SK-N-SH (cell line): ENCODE measurements around the gene TMEM98. TPM values are rescaled to one million over a fixed set of nuclear protein-coding genes. Genes with fewer than 3 reads are reported as not detected.

Source experiments
- CTCF ChIA-PET: fragments of 300-600, 350-600 bp; formaldehyde crosslinking; extraction: SDS; loops from one replicate; lab custom pipeline; 2021; lab: Yijun Ruan, JAX
- POLR2A ChIA-PET: fragments of 350-600 bp; sonication (Branson Sonifier 250); formaldehyde crosslinking; extraction: SDS; loops from one replicate; lab custom pipeline; 2020; ENCODE audit warnings: antibody characterized with exemption, inconsistent platforms; lab: Yijun Ruan, JAX
- DNase-seq: peaks from one replicate; pipeline ENCODE4 v3.0.0; 2012
- H2AFZ ChIP-seq: fragments of 200-600 bp; sonication (generic); 2 replicates; pipeline ENCODE4 v1.8.1; 2016; ENCODE audit warnings: antibody characterized with exemption, mild to moderate bottlenecking, low read depth
- H3F3A ChIP-seq: fragments of 200-600 bp; sonication (generic); replicated peaks from 2 replicates; pipeline ENCODE3; 2016; ENCODE audit warnings: antibody characterized with exemption, mild to moderate bottlenecking; ENCODE audit not compliant: insufficient read depth
- H3K27ac ChIP-seq, 2 experiments: fragments of 200-500 bp in 1 of 2; fragments of 200-600 bp in 1 of 2; sonication (Bioruptor generic) in 1 of 2; sonication (generic), shearing (Covaris generic) in 1 of 2; 2 replicates each; pipeline versions ENCODE4 v1.5.1 to v1.6.1; 2014 to 2016; ENCODE audit warnings: low read depth in 2 of 2, inconsistent platforms in 1 of 2, low read length in 1 of 2, mild to moderate bottlenecking in 1 of 2, mixed read lengths in 1 of 2
- H3K27me3 ChIP-seq: fragments of 200-600 bp; sonication (generic), shearing (Covaris generic); 2 replicates; pipeline ENCODE4 v1.6.1; 2016; ENCODE audit warnings: mixed run types; ENCODE audit not compliant: insufficient read depth
- H3K36me3 ChIP-seq, 2 experiments: fragments of 200-500 bp in 1 of 2; fragments of 200-600 bp in 1 of 2; sonication (Bioruptor generic) in 1 of 2; sonication (generic) in 1 of 2; replicated peaks in 1 of 2; 2 replicates each; pipeline versions ENCODE3 to v1.5.1; 2014 to 2016; ENCODE audit warnings: low read length in 1 of 2, mild to moderate bottlenecking in 1 of 2; ENCODE audit not compliant: insufficient read depth in 2 of 2, control insufficient read depth in 1 of 2
- H3K4me1 ChIP-seq, 2 experiments: fragments of 200-500 bp in 1 of 2; fragments of 200-600 bp in 1 of 2; sonication (Bioruptor generic) in 1 of 2; sonication (generic), shearing (Covaris generic) in 1 of 2; 2 replicates each; pipeline versions ENCODE4 v1.5.1 to v1.6.1; 2014 to 2016; ENCODE audit warnings: low read depth in 1 of 2, low read length in 1 of 2, mixed run types in 1 of 2; ENCODE audit not compliant: insufficient read depth in 2 of 2, control insufficient read depth in 1 of 2
- H3K4me2 ChIP-seq: fragments of 200-600 bp; sonication (generic), shearing (Covaris generic); 2 replicates; pipeline ENCODE4 v1.6.1; 2017; ENCODE audit warnings: mixed run types
- H3K4me3 ChIP-seq, 2 experiments: fragments of 200-500 bp in 1 of 2; fragments of 200-600 bp in 1 of 2; sonication (Bioruptor generic) in 1 of 2; sonication (generic), shearing (Covaris generic) in 1 of 2; 2 replicates each; pipeline versions ENCODE4 v1.5.1 to v1.8.1; 2014 to 2016; ENCODE audit warnings: low read depth in 2 of 2, inconsistent platforms in 1 of 2, low read length in 1 of 2, mild to moderate bottlenecking in 1 of 2, mixed read lengths in 1 of 2, moderate library complexity in 1 of 2
- H3K79me2 ChIP-seq: fragments of 200-600 bp; sonication (generic); 2 replicates; pipeline ENCODE4 v1.8.1; 2017; ENCODE audit warnings: mild to moderate bottlenecking; ENCODE audit not compliant: insufficient read depth
- H3K9ac ChIP-seq: fragments of 200-600 bp; sonication (generic); 2 replicates; pipeline ENCODE4 v1.6.1; 2017; ENCODE audit warnings: mixed run types
- H3K9me2 ChIP-seq: fragments of 200-600 bp; sonication (generic); 2 replicates; pipeline ENCODE4 v1.6.1; 2017; ENCODE audit warnings: mixed run types
- H3K9me3 ChIP-seq: fragments of 200-600 bp; sonication (generic); 2 replicates; pipeline ENCODE4 v1.6.1; 2017; ENCODE audit warnings: mixed run types, mild to moderate bottlenecking, moderate library complexity
- H4K20me1 ChIP-seq: fragments of 200-600 bp; sonication (generic); 2 replicates; pipeline ENCODE4 v1.6.1; 2017; ENCODE audit warnings: mild to moderate bottlenecking, mixed run types; ENCODE audit not compliant: insufficient read depth
- CTCF ChIP-seq: fragments of 200-600 bp; sonication (generic); IDR thresholded peaks from 2 replicates; pipeline ENCODE4 v1.6.1; 2017; ENCODE audit warnings: antibody characterized with exemption, mild to moderate bottlenecking, moderate library complexity
- EP300 ChIP-seq, 2 experiments: IDR thresholded peaks; 2 replicates each; pipeline versions ENCODE4 v1.4.0 to v1.6.1; 2012; ENCODE audit warnings: borderline replicate concordance in 1 of 2, low read depth in 1 of 2, low read length in 1 of 2
- EZH2phosphoT487 ChIP-seq: fragments of 200-600 bp; sonication (generic); IDR thresholded peaks from 2 replicates; pipeline ENCODE4 v1.6.1; 2017; ENCODE audit warnings: low read depth, mixed run types, mild to moderate bottlenecking, antibody characterized with exemption, moderate library complexity, borderline replicate concordance
- FOSL2 ChIP-seq: IDR thresholded peaks from 2 replicates; pipeline ENCODE4 v1.4.0; 2012; ENCODE audit warnings: low read depth, mild to moderate bottlenecking, moderate library complexity, borderline replicate concordance
- FOXJ3 ChIP-seq: sonication (generic); formaldehyde crosslinking; IDR thresholded peaks from 2 replicates; pipeline ENCODE4 v1.5.1; 2020; ENCODE audit warnings: mild to moderate bottlenecking, missing genetic modification reagents
- GABPA ChIP-seq: IDR thresholded peaks from 2 replicates; pipeline ENCODE4 v1.4.0; 2012; ENCODE audit warnings: low read depth, mild to moderate bottlenecking
- GATA2 ChIP-seq: sonication (generic); formaldehyde crosslinking; IDR thresholded peaks from 2 replicates; pipeline ENCODE4 v1.5.0; 2020; ENCODE audit warnings: mild to moderate bottlenecking, missing genetic modification reagents
- MEF2A ChIP-seq: IDR thresholded peaks from 2 replicates; pipeline ENCODE4 v1.4.0; 2012; ENCODE audit warnings: low read depth, borderline replicate concordance
- MXI1 ChIP-seq: IDR thresholded peaks from 2 replicates; pipeline ENCODE4 v1.6.1; 2012; ENCODE audit warnings: mild to moderate bottlenecking, low read depth, low read length, improper control_type of control experiment
- NFIC ChIP-seq: IDR thresholded peaks from 2 replicates; pipeline ENCODE4 v1.4.0; 2012; ENCODE audit warnings: borderline replicate concordance
- SIN3A ChIP-seq: IDR thresholded peaks from 2 replicates; pipeline ENCODE4 v1.6.1; 2012; ENCODE audit warnings: low read depth, mild to moderate bottlenecking, low read length, moderate library complexity, borderline replicate concordance
- SMC3 ChIP-seq: IDR thresholded peaks from 2 replicates; pipeline ENCODE4 v1.6.1; 2012; ENCODE audit warnings: low read depth, low read length, improper control_type of control experiment
- TCF12 ChIP-seq: IDR thresholded peaks from 2 replicates; pipeline ENCODE4 v1.4.0; 2012
- TEAD4 ChIP-seq: IDR thresholded peaks from 2 replicates; pipeline ENCODE4 v1.4.0; 2012; ENCODE audit warnings: mild to moderate bottlenecking, borderline replicate concordance; ENCODE audit not compliant: insufficient read depth
- USF1 ChIP-seq: IDR thresholded peaks from 2 replicates; pipeline ENCODE4 v1.4.0; 2012; ENCODE audit warnings: low read depth, borderline replicate concordance
- YY1 ChIP-seq: IDR thresholded peaks from 2 replicates; pipeline ENCODE4 v1.4.0; 2012; ENCODE audit warnings: low read depth, mild to moderate bottlenecking
- WGBS: methylation state at CpG from one replicate; pipeline ENCODE4 v1.1.6; 2017; ENCODE audit warnings: low lambda C conversion rate; 5-methylcytosine and 5-hydroxymethylcytosine counted together
- polyA plus RNA-seq, 3 experiments: library from polyadenylated mRNA; depleted of rRNA; stranded (reverse); fragments of >200 nt; gene quantifications; 2 replicates each; pipeline ENCODE4 v1.2.3, GENCODE V29; 2012
- TF ChIP-seq, protein P1 (sequence below): fragments of 150-350 bp; IDR thresholded peaks from 2 replicates; pipeline ENCODE4 v1.6.1; 2016; ENCODE audit warnings: mild to moderate bottlenecking, low read depth, low read length
- TF ChIP-seq, protein P2 (sequence below): IDR thresholded peaks from 2 replicates; pipeline ENCODE4 v1.4.0; 2012; ENCODE audit warnings: low read depth
- TF ChIP-seq, protein P3 (sequence below): IDR thresholded peaks from 2 replicates; pipeline ENCODE4 v1.6.1; 2012; ENCODE audit warnings: mild to moderate bottlenecking, low read depth, low read length, moderate library complexity
- TF ChIP-seq, protein P4 (sequence below): fragments of 150-350 bp; IDR thresholded peaks from 2 replicates; pipeline ENCODE4 v1.6.1; 2017; ENCODE audit warnings: antibody characterized with exemption, low read length, low read depth, borderline replicate concordance

TMEM98 gene
- polyA plus RNA-seq, 1 of the 3 experiments (the other 2 are of a cell fraction) = 196 TPM

GRCh38 chr17:32954477-32954876 is 26.5 kb downstream of the TMEM98 start:
- no peaks in the 10 kb centered on the region for H3K9me3 ChIP-seq
- no peak overlapping the region for H3K4me2 ChIP-seq
- CTCF ChIA-PET = interaction anchor here (1.1 to 2.9 kb wide), 2 partner anchors 18 to 44 kb away, joined by 5 to 13 read pairs; no protein-coding TSS in a partner anchor
- no peaks in the 10 kb centered on the region; the same call in 1 of the 2 replicates for H3K27me3 ChIP-seq
- no peaks in the 10 kb centered on the region for H3K4me1 ChIP-seq
- WGBS = 43% methylated on average over 8 of the region's 8 CpGs
- POLR2A ChIA-PET = no interaction called here
- no peaks in the 10 kb centered on the region for H3K9me2 ChIP-seq
- no peaks in the 10 kb centered on the region for H3F3A ChIP-seq
- no peak for DNase-seq
- no peaks in the 10 kb centered on the region for H3K79me2 ChIP-seq
- H3K27ac ChIP-seq = no peak overlapping the region
- H3K9ac ChIP-seq = no peak overlapping the region
- H4K20me1 ChIP-seq = no peaks in the 10 kb centered on the region
- H3K4me3 ChIP-seq = no peak overlapping the region
- H2AFZ ChIP-seq = no peak overlapping the region
- TF ChIP-seq TCF12 (no peak), CTCF (no peak), FOXJ3 (CRISPR knock-in tag) (no peak), GABPA (no peak), GATA2 (CRISPR knock-in tag) (no peak)
- no peaks in the 10 kb centered on the region for H3K36me3 ChIP-seq

GRCh38 chr17:32955155-32955554 is 27.2 kb downstream of the TMEM98 start:
- ChIA-PET POLR2A (no interaction called here), CTCF (interaction anchor here (1.1 to 2.9 kb wide), 3 partner anchors 15 to 43 kb away, joined by 5 to 13 read pairs (median 5); no protein-coding TSS in a partner anchor)
- Histone ChIP-seq H3K79me2 (no peaks in the 10 kb centered on the region), H3K4me2 (no peak overlapping the region), H3K36me3 (no peaks in the 10 kb centered on the region), H2AFZ (no peak overlapping the region), H3K9ac (no peak overlapping the region), H3F3A (no peaks in the 10 kb centered on the region), H3K27me3 (no peaks in the 10 kb centered on the region; the same call in 1 of the 2 replicates), H4K20me1 (no peaks in the 10 kb centered on the region), H3K27ac (no peak overlapping the region), H3K4me1 (no peaks in the 10 kb centered on the region), H3K9me3 (no peaks in the 10 kb centered on the region), H3K9me2 (no peaks in the 10 kb centered on the region), H3K4me3 (no peak overlapping the region)
- no peak for DNase-seq
- 38% methylated on average over 1 of the region's 1 CpG for WGBS
- no peak for TF ChIP-seq GATA2 (CRISPR knock-in tag)
- no peak for TF ChIP-seq EP300 (IDR thresholded peaks at IDR 0.05; ENCODE audit: borderline replicate concordance in 1 of 2, low read depth in 1 of 2, low read length in 1 of 2)
- TF ChIP-seq EZH2phosphoT487 = no peak
- no peak for TF ChIP-seq SIN3A
- no peak for TF ChIP-seq MXI1
- TF ChIP-seq NFIC = no peak
- TF ChIP-seq TEAD4 = no peak
- no peak for TF ChIP-seq FOSL2
- TF ChIP-seq, protein P1, sequence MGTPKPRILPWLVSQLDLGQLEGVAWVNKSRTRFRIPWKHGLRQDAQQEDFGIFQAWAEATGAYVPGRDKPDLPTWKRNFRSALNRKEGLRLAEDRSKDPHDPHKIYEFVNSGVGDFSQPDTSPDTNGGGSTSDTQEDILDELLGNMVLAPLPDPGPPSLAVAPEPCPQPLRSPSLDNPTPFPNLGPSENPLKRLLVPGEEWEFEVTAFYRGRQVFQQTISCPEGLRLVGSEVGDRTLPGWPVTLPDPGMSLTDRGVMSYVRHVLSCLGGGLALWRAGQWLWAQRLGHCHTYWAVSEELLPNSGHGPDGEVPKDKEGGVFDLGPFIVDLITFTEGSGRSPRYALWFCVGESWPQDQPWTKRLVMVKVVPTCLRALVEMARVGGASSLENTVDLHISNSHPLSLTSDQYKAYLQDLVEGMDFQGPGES = no peak
- no peak for TF ChIP-seq YY1
- TF ChIP-seq USF1 = no peak
- TF ChIP-seq, protein P2, sequence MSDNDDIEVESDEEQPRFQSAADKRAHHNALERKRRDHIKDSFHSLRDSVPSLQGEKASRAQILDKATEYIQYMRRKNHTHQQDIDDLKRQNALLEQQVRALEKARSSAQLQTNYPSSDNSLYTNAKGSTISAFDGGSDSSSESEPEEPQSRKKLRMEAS = no peak
- TF ChIP-seq, protein P3, sequence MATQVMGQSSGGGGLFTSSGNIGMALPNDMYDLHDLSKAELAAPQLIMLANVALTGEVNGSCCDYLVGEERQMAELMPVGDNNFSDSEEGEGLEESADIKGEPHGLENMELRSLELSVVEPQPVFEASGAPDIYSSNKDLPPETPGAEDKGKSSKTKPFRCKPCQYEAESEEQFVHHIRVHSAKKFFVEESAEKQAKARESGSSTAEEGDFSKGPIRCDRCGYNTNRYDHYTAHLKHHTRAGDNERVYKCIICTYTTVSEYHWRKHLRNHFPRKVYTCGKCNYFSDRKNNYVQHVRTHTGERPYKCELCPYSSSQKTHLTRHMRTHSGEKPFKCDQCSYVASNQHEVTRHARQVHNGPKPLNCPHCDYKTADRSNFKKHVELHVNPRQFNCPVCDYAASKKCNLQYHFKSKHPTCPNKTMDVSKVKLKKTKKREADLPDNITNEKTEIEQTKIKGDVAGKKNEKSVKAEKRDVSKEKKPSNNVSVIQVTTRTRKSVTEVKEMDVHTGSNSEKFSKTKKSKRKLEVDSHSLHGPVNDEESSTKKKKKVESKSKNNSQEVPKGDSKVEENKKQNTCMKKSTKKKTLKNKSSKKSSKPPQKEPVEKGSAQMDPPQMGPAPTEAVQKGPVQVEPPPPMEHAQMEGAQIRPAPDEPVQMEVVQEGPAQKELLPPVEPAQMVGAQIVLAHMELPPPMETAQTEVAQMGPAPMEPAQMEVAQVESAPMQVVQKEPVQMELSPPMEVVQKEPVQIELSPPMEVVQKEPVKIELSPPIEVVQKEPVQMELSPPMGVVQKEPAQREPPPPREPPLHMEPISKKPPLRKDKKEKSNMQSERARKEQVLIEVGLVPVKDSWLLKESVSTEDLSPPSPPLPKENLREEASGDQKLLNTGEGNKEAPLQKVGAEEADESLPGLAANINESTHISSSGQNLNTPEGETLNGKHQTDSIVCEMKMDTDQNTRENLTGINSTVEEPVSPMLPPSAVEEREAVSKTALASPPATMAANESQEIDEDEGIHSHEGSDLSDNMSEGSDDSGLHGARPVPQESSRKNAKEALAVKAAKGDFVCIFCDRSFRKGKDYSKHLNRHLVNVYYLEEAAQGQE = no peak
- TF ChIP-seq MEF2A = no peak
- TF ChIP-seq SMC3 = no peak
- TF ChIP-seq, protein P4, sequence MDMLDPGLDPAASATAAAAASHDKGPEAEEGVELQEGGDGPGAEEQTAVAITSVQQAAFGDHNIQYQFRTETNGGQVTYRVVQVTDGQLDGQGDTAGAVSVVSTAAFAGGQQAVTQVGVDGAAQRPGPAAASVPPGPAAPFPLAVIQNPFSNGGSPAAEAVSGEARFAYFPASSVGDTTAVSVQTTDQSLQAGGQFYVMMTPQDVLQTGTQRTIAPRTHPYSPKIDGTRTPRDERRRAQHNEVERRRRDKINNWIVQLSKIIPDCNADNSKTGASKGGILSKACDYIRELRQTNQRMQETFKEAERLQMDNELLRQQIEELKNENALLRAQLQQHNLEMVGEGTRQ = no peak
